ENCODE results near the gene ZNF639.

DNA sequence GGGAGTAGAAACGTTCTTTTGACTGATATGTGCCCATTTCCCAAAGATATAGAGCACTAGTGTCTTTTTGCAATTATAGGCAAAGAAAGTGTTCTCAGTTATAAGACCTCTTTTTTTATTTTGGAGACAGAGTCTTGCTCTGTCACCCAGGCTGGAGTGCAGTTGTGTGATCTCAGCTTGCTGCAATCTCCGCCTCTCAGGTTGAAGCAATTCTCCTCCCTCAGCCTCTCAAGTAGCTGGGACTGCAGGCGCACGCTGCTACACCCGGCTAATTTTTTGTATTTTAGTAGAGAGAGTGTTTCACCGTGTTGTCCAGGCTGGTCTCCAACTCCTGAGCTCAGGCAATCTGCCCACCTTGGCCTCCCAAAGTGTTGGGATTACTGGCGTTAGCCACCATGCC is 20.7 kb upstream of the ZNF639 start:
- TF ChIP-seq CTCF (IDR thresholded peaks at IDR 0.05; ENCODE audit: borderline replicate concordance, extremely low read depth, low read length, poor library complexity, severe bottlenecking) (no peak), EZH2 (IDR thresholded peaks at IDR 0.05; ENCODE audit: borderline replicate concordance, low read depth, low read length, severe bottlenecking) (no peak)

All from DND-41 (cell line).